Peyer's patch (tissue), 4 donors: ENCODE results near the gene ATMIN.

ENCODE experiments used
- CTCF ChIP-seq, 6 experiments: fragments of 450-650 bp in 4 of 6; fragments of 200-600 bp in 2 of 6; sonication (generic) in 1 of 6; IDR thresholded peaks; one replicate each; pipeline ENCODE4 v1.5.1; 2017 to 2019; ENCODE audit warnings: antibody characterized with exemption in 6 of 6, mild to moderate bottlenecking in 3 of 6, moderate library complexity in 1 of 6
- POLR2A ChIP-seq, 2 donors: fragments of 450-650 bp; IDR thresholded peaks; one replicate each; pipeline ENCODE4 v1.5.1; 2017; ENCODE audit warnings: antibody characterized with exemption in 2 of 2, mild to moderate bottlenecking in 2 of 2, moderate library complexity in 2 of 2

GRCh38 chr16:81096715-81097208 is 61.1 kb downstream of the ATMIN start:
- TF ChIP-seq POLR2A (IDR thresholded peaks at IDR 0.05) (no peak), CTCF (IDR thresholded peaks at IDR 0.05) (no peak)
